ENCODE data around the gene SMYD5. TPM values are rescaled to one million over a fixed set of nuclear protein-coding genes. Genes with fewer than 3 reads are reported as not detected.

SMYD5 gene
- total and polyA plus RNA-seq, 9 of the 15 experiments (the other 6 are each of a cell fraction or from before 2014, with no cell fraction given) = 11.4 to 56.8 (median 32.0) TPM

- TF ChIP-seq NFE2L1 (tag; IDR thresholded peaks at IDR 0.05; ENCODE audit: borderline replicate concordance, low read depth) (no peak), REST (IDR thresholded peaks at IDR 0.05; ENCODE audit: borderline replicate concordance) (peak; percentile 57), REST (CRISPR knock-in tag; IDR thresholded peaks at IDR 0.05; ENCODE audit: low read depth) (no peak), UBTF (IDR thresholded peaks at IDR 0.05; ENCODE audit: borderline replicate concordance in 1 of 2, low read depth in 2 of 2, low read length in 2 of 2) (no peak), ZC3H11A (IDR thresholded peaks at IDR 0.05; ENCODE audit: low read depth, low read length) (no peak), ZBTB5 (IDR thresholded peaks at IDR 0.05) (no peak), FOXK1 (CRISPR knock-in tag; IDR thresholded peaks at IDR 0.05; ENCODE audit: borderline replicate concordance) (no peak), STAG1 (CRISPR knock-in tag; IDR thresholded peaks at IDR 0.05; ENCODE audit: borderline replicate concordance) (peak; percentile 37; the same call in 1 of the 2 replicates), ZNF398 (CRISPR knock-in tag; IDR thresholded peaks at IDR 0.05) (no peak), CHD2 (IDR thresholded peaks at IDR 0.05; ENCODE audit: low read depth, low read length) (no peak)
- TF ChIP-seq, protein P1, sequence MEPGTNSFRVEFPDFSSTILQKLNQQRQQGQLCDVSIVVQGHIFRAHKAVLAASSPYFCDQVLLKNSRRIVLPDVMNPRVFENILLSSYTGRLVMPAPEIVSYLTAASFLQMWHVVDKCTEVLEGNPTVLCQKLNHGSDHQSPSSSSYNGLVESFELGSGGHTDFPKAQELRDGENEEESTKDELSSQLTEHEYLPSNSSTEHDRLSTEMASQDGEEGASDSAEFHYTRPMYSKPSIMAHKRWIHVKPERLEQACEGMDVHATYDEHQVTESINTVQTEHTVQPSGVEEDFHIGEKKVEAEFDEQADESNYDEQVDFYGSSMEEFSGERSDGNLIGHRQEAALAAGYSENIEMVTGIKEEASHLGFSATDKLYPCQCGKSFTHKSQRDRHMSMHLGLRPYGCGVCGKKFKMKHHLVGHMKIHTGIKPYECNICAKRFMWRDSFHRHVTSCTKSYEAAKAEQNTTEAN (CRISPR knock-in tag; IDR thresholded peaks at IDR 0.05) = no peak
Measured at GRCh38 chr2:73260338-73260984, 46.4 kb downstream of the SMYD5 start (continued).

Measured in K562 (cell line).